Cerebellar nuclear complex (tissue), 1 donor: ENCODE results near the gene URAD.

Experiments used
- DNase-seq, 2 experiments: peaks; one replicate each; lab custom pipeline; 2025; lab: John Stamatoyannopoulos, UW

Gene URAD

GRCh38 chr13:27956576-27957300, 31.8 kb downstream of the URAD start:
- no peak for DNase-seq

GRCh38 chr13:27955014-27955591, 33.4 kb downstream of the URAD start:
- DNase-seq = no peak

GRCh38 chr13:27954406-27954851, 34.1 kb downstream of the URAD start:
- DNase-seq = no peak

- DNase-seq = no peak
These were observed 34.7 kb downstream of the URAD start for GRCh38 chr13:27953676-27954405.

GRCh38 chr13:27952876-27953675, 35.4 kb downstream of the URAD start:
- no peak for DNase-seq

- no peak for DNase-seq
These were observed 45.5 kb downstream of the URAD start for GRCh38 chr13:27942972-27943371.

- DNase-seq = no peak
These were observed 54.7 kb downstream of the URAD start for GRCh38 chr13:27933580-27934328.

GRCh38 chr13:27933118-27933517, 55.4 kb downstream of the URAD start:
- no peak for DNase-seq

- no peak for DNase-seq
These were observed 58.6 kb downstream of the URAD start for GRCh38 chr13:27929868-27930267.

GRCh38 chr13:27928805-27929753, 59.4 kb downstream of the URAD start:
- DNase-seq = no peak

GRCh38 chr13:27928353-27928804, 60.1 kb downstream of the URAD start:
- DNase-seq = no peak
